GM23338 (cell line): Measurements from ENCODE around the gene MUC22. TPM values are rescaled to one million over a fixed set of nuclear protein-coding genes. Genes with fewer than 3 reads are reported as not detected.

Experiments
- ATAC-seq: fragments of 200-7000 bp; cut with Tn5 transposase; 3 replicates; pipeline ENCODE4 v1.9.1; 2020
- DNase-seq: peaks from one replicate; pipeline ENCODE4 v3.0.0-alpha.2; 2015; ENCODE audit warnings: low spot score
- H2AFZ ChIP-seq: fragments of 200-600 bp; sonication (generic); 2 replicates; pipeline ENCODE4 v1.8.0; 2016; ENCODE audit warnings: antibody characterized with exemption, mild to moderate bottlenecking, moderate library complexity
- H3F3A ChIP-seq: fragments of 200-600 bp; sonication (generic); replicated peaks from 2 replicates; pipeline ENCODE4 v1.8.0; 2017; ENCODE audit warnings: antibody characterized with exemption, mixed run types, low read depth
- H3K27ac ChIP-seq: fragments of 200-600 bp; sonication (generic); 2 replicates; pipeline ENCODE4 v1.6.1; 2016; ENCODE audit warnings: low read depth
- H3K27me3 ChIP-seq: fragments of 200-600 bp; sonication (generic); 2 replicates; pipeline ENCODE4 v1.8.0; 2016; ENCODE audit warnings: mild to moderate bottlenecking, mixed run types, moderate library complexity; ENCODE audit not compliant: insufficient read depth
- H3K36me3 ChIP-seq: fragments of 200-600 bp; sonication (generic); 2 replicates; pipeline ENCODE4 v1.8.0; 2016; ENCODE audit warnings: mild to moderate bottlenecking; ENCODE audit not compliant: insufficient read depth
- H3K4me1 ChIP-seq: fragments of 200-600 bp; sonication (generic); 2 replicates; pipeline ENCODE4 v1.8.0; 2016; ENCODE audit warnings: mild to moderate bottlenecking, moderate library complexity; ENCODE audit not compliant: insufficient read depth
- H3K4me2 ChIP-seq: fragments of 200-600 bp; sonication (generic); 2 replicates; pipeline ENCODE4 v1.7.1; 2017; ENCODE audit warnings: mixed run types
- H3K4me3 ChIP-seq: fragments of 200-600 bp; sonication (generic); 2 replicates; pipeline ENCODE4 v1.6.1; 2016; ENCODE audit warnings: mixed run types
- H3K79me2 ChIP-seq: fragments of 200-600 bp; sonication (generic); replicated peaks from 2 replicates; pipeline ENCODE4 v1.8.0; 2017; ENCODE audit warnings: mild to moderate bottlenecking; ENCODE audit not compliant: insufficient read depth
- H3K9me2 ChIP-seq: fragments of 200-600 bp; sonication (generic); 2 replicates; pipeline ENCODE4 v1.8.0; 2017; ENCODE audit not compliant: insufficient read depth
- H4K20me1 ChIP-seq: fragments of 200-600 bp; sonication (generic); replicated peaks from 2 replicates; pipeline ENCODE4 v1.8.0; 2017; ENCODE audit warnings: mild to moderate bottlenecking; ENCODE audit not compliant: insufficient read depth
- H3K27ac Mint-ChIP-seq: 2 replicates; pipeline ENCODE4 v1.8.0; 2020; ENCODE audit warnings: inconsistent platforms, mild to moderate bottlenecking, moderate library complexity, mixed read lengths
- H3K27me3 Mint-ChIP-seq: 3 replicates; pipeline ENCODE4 v1.8.0; 2022; ENCODE audit warnings: low read depth, mild to moderate bottlenecking, moderate library complexity, mixed read lengths, inconsistent platforms; ENCODE audit not compliant: insufficient read depth, poor library complexity
- H3K36me3 Mint-ChIP-seq: 3 replicates; pipeline ENCODE4 v1.8.0; 2021; ENCODE audit warnings: low read depth, mild to moderate bottlenecking, inconsistent platforms, moderate library complexity, mixed read lengths
- H3K4me1 Mint-ChIP-seq: 3 replicates; pipeline ENCODE4 v1.8.0; 2020; ENCODE audit warnings: mild to moderate bottlenecking, inconsistent platforms, mixed read lengths
- H3K4me3 Mint-ChIP-seq: 3 replicates; pipeline ENCODE4 v1.8.0; 2021; ENCODE audit warnings: moderate library complexity, mild to moderate bottlenecking, inconsistent platforms, mixed read lengths
- H3K9me3 Mint-ChIP-seq: 3 replicates; pipeline ENCODE4 v1.8.0; 2020; ENCODE audit warnings: moderate library complexity, mild to moderate bottlenecking, inconsistent platforms, mixed read lengths
- CREB1 ChIP-seq: fragments of 250-450 bp; sonication (Bioruptor Pico); IDR thresholded peaks from 2 replicates; pipeline ENCODE4 v1.5.0; 2020; ENCODE audit warnings: low read depth, mild to moderate bottlenecking, moderate library complexity
- CTCF ChIP-seq, 2 experiments: fragments of 200-600 bp in 1 of 2; sonication (generic) in 1 of 2; conservative IDR thresholded peaks; 2 replicates each; pipeline versions ENCODE4 v1.5.1 to v1.6.1; 2016 to 2017; ENCODE audit warnings: antibody characterized with exemption in 2 of 2, low read depth in 2 of 2, mild to moderate bottlenecking in 2 of 2, moderate library complexity in 1 of 2
- ETS1 ChIP-seq: IDR thresholded peaks from 2 replicates; pipeline ENCODE4 v1.6.1; 2016; ENCODE audit warnings: antibody characterized with exemption
- EZH2phosphoT487 ChIP-seq: fragments of 200-600 bp; sonication (generic); IDR thresholded peaks from one replicate; pipeline ENCODE4 v1.8.1; 2018; ENCODE audit warnings: antibody characterized with exemption; ENCODE audit not compliant: unreplicated experiment
- JUNB ChIP-seq: IDR thresholded peaks from one replicate; pipeline ENCODE4 v1.6.1; 2016; ENCODE audit warnings: antibody characterized with exemption; ENCODE audit not compliant: unreplicated experiment
- NANOG ChIP-seq: IDR thresholded peaks from 2 replicates; pipeline ENCODE4 v1.6.1; 2016; ENCODE audit warnings: antibody characterized with exemption, borderline replicate concordance
- POLR2AphosphoS5 ChIP-seq: IDR thresholded peaks from 2 replicates; pipeline ENCODE4 v1.6.1; 2016; ENCODE audit warnings: antibody characterized with exemption, low read depth
- ZNF114 ChIP-seq: fragments of 250-450 bp; sonication (Bioruptor Pico); IDR thresholded peaks from 2 replicates; pipeline ENCODE4 v1.5.0; 2020; ENCODE audit warnings: mild to moderate bottlenecking, moderate library complexity
- polyA plus RNA-seq: library from polyadenylated mRNA; unstranded; fragments of >200 nt; fragmentation: Nextera tagmentation; extraction: Ambion mirVana; gene quantifications from 2 replicates; pipeline ENCODE4 v1.2.1, GENCODE V29; 2016
- total RNA-seq: library from RNA; depleted of rRNA; stranded (reverse); fragments of >200 nt; shearing (Covaris generic); gene quantifications from 2 replicates; pipeline ENCODE4 v1.2.3, GENCODE V29; 2014
- TF ChIP-seq, protein P1 (sequence below): fragments of 250-450 bp; sonication (Bioruptor Pico); IDR thresholded peaks from 2 replicates; pipeline ENCODE4 v1.5.0; 2020; ENCODE audit warnings: mild to moderate bottlenecking, moderate library complexity
- TF ChIP-seq, protein P2 (sequence below): IDR thresholded peaks from one replicate; pipeline ENCODE4 v1.6.1; 2018; ENCODE audit warnings: antibody characterized with exemption; ENCODE audit not compliant: unreplicated experiment

The MUC22 gene
- total and polyA plus RNA-seq, 2 experiments from 2014 or later, result not detected

GRCh38 chr6:30970946-30971345 is 39.3 kb upstream of the MUC22 start (continued):
- TF ChIP-seq CTCF (conservative IDR thresholded peaks at IDR 0.05; ENCODE audit: low read depth in 2 of 2), result no peak

- Histone ChIP-seq H2AFZ (no peak overlapping the region), H3K27me3 (no peaks in the 10 kb centered on the region), H3K36me3 (no peaks in the 10 kb centered on the region), H3K9me2 (0 out of 2 replicates have a peak, but pooled peaks cover under 1% of the 10 kb centered on the region), H3K79me2 (no peaks in the 10 kb centered on the region), H3K4me2 (no peak overlapping the region), H3K4me3 (no peak overlapping the region), H3K4me1 (no peaks in the 10 kb centered on the region), H3K27ac (no peak overlapping the region), H4K20me1 (no peaks in the 10 kb centered on the region), H3F3A (no peaks in the 10 kb centered on the region)
- H3K27ac Mint-ChIP-seq, result no peak overlapping the region
- no peak for DNase-seq
- no peak for ATAC-seq
- H3K27me3 Mint-ChIP-seq, result peaks cover 3% of the 10 kb centered on the region
- H3K36me3 Mint-ChIP-seq, result no peaks in the 10 kb centered on the region
- H3K4me1 Mint-ChIP-seq, result peaks cover 10% of the 10 kb centered on the region
- H3K9me3 Mint-ChIP-seq, result no peaks in the 10 kb centered on the region
- no peak overlapping the region for H3K4me3 Mint-ChIP-seq
- TF ChIP-seq EZH2phosphoT487 (no peak), CTCF (conservative IDR thresholded peaks at IDR 0.05; ENCODE audit: low read depth in 2 of 2) (no peak), ETS1 (no peak), NANOG (no peak), CREB1 (CRISPR knock-in tag) (no peak), JUNB (no peak), POLR2AphosphoS5 (no peak), ZNF114 (no peak)
- TF ChIP-seq, protein P1, sequence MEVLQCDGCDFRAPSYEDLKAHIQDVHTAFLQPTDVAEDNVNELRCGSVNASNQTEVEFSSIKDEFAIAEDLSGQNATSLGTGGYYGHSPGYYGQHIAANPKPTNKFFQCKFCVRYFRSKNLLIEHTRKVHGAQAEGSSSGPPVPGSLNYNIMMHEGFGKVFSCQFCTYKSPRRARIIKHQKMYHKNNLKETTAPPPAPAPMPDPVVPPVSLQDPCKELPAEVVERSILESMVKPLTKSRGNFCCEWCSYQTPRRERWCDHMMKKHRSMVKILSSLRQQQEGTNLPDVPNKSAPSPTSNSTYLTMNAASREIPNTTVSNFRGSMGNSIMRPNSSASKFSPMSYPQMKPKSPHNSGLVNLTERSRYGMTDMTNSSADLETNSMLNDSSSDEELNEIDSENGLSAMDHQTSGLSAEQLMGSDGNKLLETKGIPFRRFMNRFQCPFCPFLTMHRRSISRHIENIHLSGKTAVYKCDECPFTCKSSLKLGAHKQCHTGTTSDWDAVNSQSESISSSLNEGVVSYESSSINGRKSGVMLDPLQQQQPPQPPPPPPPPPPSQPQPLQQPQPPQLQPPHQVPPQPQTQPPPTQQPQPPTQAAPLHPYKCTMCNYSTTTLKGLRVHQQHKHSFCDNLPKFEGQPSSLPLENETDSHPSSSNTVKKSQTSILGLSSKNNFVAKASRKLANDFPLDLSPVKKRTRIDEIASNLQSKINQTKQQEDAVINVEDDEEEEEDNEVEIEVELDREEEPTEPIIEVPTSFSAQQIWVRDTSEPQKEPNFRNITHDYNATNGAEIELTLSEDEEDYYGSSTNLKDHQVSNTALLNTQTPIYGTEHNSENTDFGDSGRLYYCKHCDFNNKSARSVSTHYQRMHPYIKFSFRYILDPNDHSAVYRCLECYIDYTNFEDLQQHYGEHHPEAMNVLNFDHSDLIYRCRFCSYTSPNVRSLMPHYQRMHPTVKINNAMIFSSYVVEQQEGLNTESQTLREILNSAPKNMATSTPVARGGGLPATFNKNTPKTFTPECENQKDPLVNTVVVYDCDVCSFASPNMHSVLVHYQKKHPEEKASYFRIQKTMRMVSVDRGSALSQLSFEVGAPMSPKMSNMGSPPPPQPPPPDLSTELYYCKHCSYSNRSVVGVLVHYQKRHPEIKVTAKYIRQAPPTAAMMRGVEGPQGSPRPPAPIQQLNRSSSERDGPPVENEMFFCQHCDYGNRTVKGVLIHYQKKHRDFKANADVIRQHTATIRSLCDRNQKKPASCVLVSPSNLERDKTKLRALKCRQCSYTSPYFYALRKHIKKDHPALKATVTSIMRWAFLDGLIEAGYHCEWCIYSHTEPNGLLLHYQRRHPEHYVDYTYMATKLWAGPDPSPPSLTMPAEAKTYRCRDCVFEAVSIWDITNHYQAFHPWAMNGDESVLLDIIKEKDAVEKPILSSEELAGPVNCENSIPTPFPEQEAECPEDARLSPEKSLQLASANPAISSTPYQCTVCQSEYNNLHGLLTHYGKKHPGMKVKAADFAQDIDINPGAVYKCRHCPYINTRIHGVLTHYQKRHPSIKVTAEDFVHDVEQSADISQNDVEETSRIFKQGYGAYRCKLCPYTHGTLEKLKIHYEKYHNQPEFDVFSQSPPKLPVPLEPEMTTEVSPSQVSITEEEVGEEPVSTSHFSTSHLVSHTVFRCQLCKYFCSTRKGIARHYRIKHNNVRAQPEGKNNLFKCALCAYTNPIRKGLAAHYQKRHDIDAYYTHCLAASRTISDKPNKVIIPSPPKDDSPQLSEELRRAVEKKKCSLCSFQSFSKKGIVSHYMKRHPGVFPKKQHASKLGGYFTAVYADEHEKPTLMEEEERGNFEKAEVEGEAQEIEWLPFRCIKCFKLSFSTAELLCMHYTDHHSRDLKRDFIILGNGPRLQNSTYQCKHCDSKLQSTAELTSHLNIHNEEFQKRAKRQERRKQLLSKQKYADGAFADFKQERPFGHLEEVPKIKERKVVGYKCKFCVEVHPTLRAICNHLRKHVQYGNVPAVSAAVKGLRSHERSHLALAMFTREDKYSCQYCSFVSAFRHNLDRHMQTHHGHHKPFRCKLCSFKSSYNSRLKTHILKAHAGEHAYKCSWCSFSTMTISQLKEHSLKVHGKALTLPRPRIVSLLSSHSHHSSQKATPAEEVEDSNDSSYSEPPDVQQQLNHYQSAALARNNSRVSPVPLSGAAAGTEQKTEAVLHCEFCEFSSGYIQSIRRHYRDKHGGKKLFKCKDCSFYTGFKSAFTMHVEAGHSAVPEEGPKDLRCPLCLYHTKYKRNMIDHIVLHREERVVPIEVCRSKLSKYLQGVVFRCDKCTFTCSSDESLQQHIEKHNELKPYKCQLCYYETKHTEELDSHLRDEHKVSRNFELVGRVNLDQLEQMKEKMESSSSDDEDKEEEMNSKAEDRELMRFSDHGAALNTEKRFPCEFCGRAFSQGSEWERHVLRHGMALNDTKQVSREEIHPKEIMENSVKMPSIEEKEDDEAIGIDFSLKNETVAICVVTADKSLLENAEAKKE (CRISPR knock-in tag), result no peak
- TF ChIP-seq, protein P2, sequence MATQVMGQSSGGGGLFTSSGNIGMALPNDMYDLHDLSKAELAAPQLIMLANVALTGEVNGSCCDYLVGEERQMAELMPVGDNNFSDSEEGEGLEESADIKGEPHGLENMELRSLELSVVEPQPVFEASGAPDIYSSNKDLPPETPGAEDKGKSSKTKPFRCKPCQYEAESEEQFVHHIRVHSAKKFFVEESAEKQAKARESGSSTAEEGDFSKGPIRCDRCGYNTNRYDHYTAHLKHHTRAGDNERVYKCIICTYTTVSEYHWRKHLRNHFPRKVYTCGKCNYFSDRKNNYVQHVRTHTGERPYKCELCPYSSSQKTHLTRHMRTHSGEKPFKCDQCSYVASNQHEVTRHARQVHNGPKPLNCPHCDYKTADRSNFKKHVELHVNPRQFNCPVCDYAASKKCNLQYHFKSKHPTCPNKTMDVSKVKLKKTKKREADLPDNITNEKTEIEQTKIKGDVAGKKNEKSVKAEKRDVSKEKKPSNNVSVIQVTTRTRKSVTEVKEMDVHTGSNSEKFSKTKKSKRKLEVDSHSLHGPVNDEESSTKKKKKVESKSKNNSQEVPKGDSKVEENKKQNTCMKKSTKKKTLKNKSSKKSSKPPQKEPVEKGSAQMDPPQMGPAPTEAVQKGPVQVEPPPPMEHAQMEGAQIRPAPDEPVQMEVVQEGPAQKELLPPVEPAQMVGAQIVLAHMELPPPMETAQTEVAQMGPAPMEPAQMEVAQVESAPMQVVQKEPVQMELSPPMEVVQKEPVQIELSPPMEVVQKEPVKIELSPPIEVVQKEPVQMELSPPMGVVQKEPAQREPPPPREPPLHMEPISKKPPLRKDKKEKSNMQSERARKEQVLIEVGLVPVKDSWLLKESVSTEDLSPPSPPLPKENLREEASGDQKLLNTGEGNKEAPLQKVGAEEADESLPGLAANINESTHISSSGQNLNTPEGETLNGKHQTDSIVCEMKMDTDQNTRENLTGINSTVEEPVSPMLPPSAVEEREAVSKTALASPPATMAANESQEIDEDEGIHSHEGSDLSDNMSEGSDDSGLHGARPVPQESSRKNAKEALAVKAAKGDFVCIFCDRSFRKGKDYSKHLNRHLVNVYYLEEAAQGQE, result no peak
These were observed 37.5 kb upstream of the MUC22 start for GRCh38 chr6:30972816-30973215.
